ENCODE measurements around the gene TOMM40. TPM values are rescaled to one million over a fixed set of nuclear protein-coding genes. Genes with fewer than 3 reads are reported as not detected.

Gene TOMM40
- total RNA-seq, 1 experiment from 2014 or later, result 180 TPM

- no peak overlapping the region for H3K27ac ChIP-seq (ENCODE audit: insufficient read length, low read depth, low read length)
- Mint-ChIP-seq H3K36me3 (ENCODE audit: insufficient read depth in 1 of 3, low read depth in 3 of 3) (peaks cover 28 to 67% (median 59%) of the 10 kb centered on the region in 3 experiments), H3K27ac (peak overlapping the region in 2 of 3 experiments; percentile 58 to 86; a peak in 4 of 7 replicates), H3K27me3 (ENCODE audit: low read depth) (no peaks in the 10 kb centered on the region; the same call in 1 of the 2 replicates), H3K9me3 (no peaks in the 10 kb centered on the region), H3K4me1 (peaks cover 16 to 63% of the 10 kb centered on the region in 2 experiments), H3K4me3 (0 out of 5 replicates have a peak overlapping the region, but pooled peaks of 1 of the 2 experiments have one; percentile 5)
- no peak overlapping the region for H3K56ac ChIP-seq (ENCODE audit: insufficient read length, low read depth, low read length)
- no peak for TF ChIP-seq CTCF (conservative IDR thresholded peaks at IDR 0.05)
- no peaks in the 10 kb centered on the region for H4K20me1 ChIP-seq (ENCODE audit: control insufficient read depth, insufficient read depth, insufficient read length)
- no peaks in the 10 kb centered on the region for H3K9me3 ChIP-seq (ENCODE audit: control insufficient read depth, low read depth, low read length)
- H3T11ph ChIP-seq (ENCODE audit: low read length), result no peak overlapping the region
- H3K4ac ChIP-seq (ENCODE audit: low read depth, low read length), result no peak overlapping the region
- no peaks in the 10 kb centered on the region for H3K79me2 ChIP-seq (ENCODE audit: insufficient read depth, low read length)
- no peak overlapping the region for H4K5ac ChIP-seq (ENCODE audit: insufficient read length, low read depth, low read length)
- H4K91ac ChIP-seq (ENCODE audit: insufficient read length, low read depth, low read length), result no peak overlapping the region
- no peaks in the 10 kb centered on the region for H3K4me1 ChIP-seq (ENCODE audit: insufficient read depth, low read length)
- H3K4me2 ChIP-seq (ENCODE audit: insufficient read depth, insufficient read length, low read length), result no peak overlapping the region
- H3K23ac ChIP-seq (ENCODE audit: insufficient read length, low read depth, low read length), result no peak overlapping the region
- H3K79me1 ChIP-seq (ENCODE audit: insufficient read depth, low read depth, low read length, poor library complexity, severe bottlenecking), result no peaks in the 10 kb centered on the region
- H3K14ac ChIP-seq (ENCODE audit: insufficient read depth, low read length), result no peak overlapping the region; the same call in 1 of the 2 replicates
- H2BK120ac ChIP-seq (ENCODE audit: low read depth, low read length, poor library complexity, severe bottlenecking), result no peak overlapping the region
- no peaks in the 10 kb centered on the region for H3K27me3 ChIP-seq (ENCODE audit: insufficient read depth, low read length)
- no peak overlapping the region for H3K9ac ChIP-seq (ENCODE audit: extremely low read depth, insufficient read length, low read length)
- H3K18ac ChIP-seq (ENCODE audit: insufficient read length, low read depth, low read length), result no peak overlapping the region
- H2BK5ac ChIP-seq (ENCODE audit: insufficient read length, low read length), result no peak overlapping the region
- H3K23me2 ChIP-seq (ENCODE audit: insufficient read length, low read depth, low read length, poor library complexity, severe bottlenecking), result no peaks in the 10 kb centered on the region
- WGBS (ENCODE audit: extremely low coverage, insufficient read length, low lambda C conversion rate), result no CpG with 5 or more reads among the region's 18 CpGs
- H2BK12ac ChIP-seq (ENCODE audit: insufficient read length, low read depth, low read length), result no peak overlapping the region
- H2BK20ac ChIP-seq (ENCODE audit: low read depth, low read length, poor library complexity, severe bottlenecking), result no peak overlapping the region
- H4K8ac ChIP-seq (replicated peaks; ENCODE audit: insufficient read length, low read depth, low read length), result no peak overlapping the region
- H2AK5ac ChIP-seq (ENCODE audit: insufficient read length, low read length), result no peak overlapping the region
- H2AFZ ChIP-seq (ENCODE audit: low read length), result no peak overlapping the region
- DNase-seq, result no peak
- no peak overlapping the region for H2BK15ac ChIP-seq (ENCODE audit: low read depth, low read length)
These were observed 11.6 kb upstream of the TOMM40 start for GRCh38 chr19:44879309-44880065.
